Suprapubic skin (tissue), 4 donors: Measurements from ENCODE around the gene MAML2.

Experiments
- CTCF ChIP-seq, 2 donors: fragments of 200-600 bp in 1 of 2; fragments of 450-650 bp in 1 of 2; sonication (generic) in 1 of 2; IDR thresholded peaks; one replicate each; pipeline ENCODE4 v1.5.1; 2016 to 2019; ENCODE audit warnings: antibody characterized with exemption in 2 of 2, mild to moderate bottlenecking in 1 of 2, moderate library complexity in 1 of 2
- EP300 ChIP-seq: sonication (generic); formaldehyde crosslinking; IDR thresholded peaks from one replicate; pipeline ENCODE4 v1.6.1; 2017; ENCODE audit warnings: antibody characterized with exemption
- POLR2A ChIP-seq, 2 donors: fragments of 450-650 bp; IDR thresholded peaks; one replicate each; pipeline ENCODE4 v1.6.1; 2017; ENCODE audit warnings: antibody characterized with exemption in 2 of 2, mild to moderate bottlenecking in 2 of 2, moderate library complexity in 2 of 2
- POLR2AphosphoS5 ChIP-seq, 3 donors: sonication (generic); formaldehyde crosslinking; IDR thresholded peaks; one replicate each; pipeline ENCODE4 v1.6.1; 2017; ENCODE audit warnings: antibody characterized with exemption in 3 of 3

- TF ChIP-seq CTCF (IDR thresholded peaks at IDR 0.05) (no peak), POLR2A (IDR thresholded peaks at IDR 0.05) (no peak), POLR2AphosphoS5 (IDR thresholded peaks at IDR 0.05) (no peak), EP300 (no peak)
Measured at GRCh38 chr11:96265220-96265737, 77.7 kb downstream of the MAML2 start.
